BJ (cell line): ENCODE data around the gene MOCS1. TPM values are rescaled to one million over a fixed set of nuclear protein-coding genes. Genes with fewer than 3 reads are reported as not detected.

Experiments used
- CTCF ChIA-PET: fragments of 350-600 bp; formaldehyde crosslinking; extraction: SDS; loops from one replicate; lab custom pipeline; 2021; ENCODE audit warnings: antibody characterized with exemption, inconsistent platforms; lab: Yijun Ruan, JAX
- POLR2A ChIA-PET: fragments of 300-600 bp; sonication (Branson Sonifier 250); formaldehyde crosslinking; extraction: SDS; loops from one replicate; lab custom pipeline; 2021; ENCODE audit warnings: antibody characterized with exemption; lab: Charles Lee
- DNase-seq: peaks from one replicate; pipeline ENCODE4 v3.0.0-alpha.2; 2011; ENCODE audit warnings: low read depth
- H3K27me3 ChIP-seq: 2 replicates; pipeline ENCODE4 v1.6.0; 2011; ENCODE audit warnings: low read length; ENCODE audit not compliant: control insufficient read depth, insufficient read depth
- H3K36me3 ChIP-seq: 2 replicates; pipeline ENCODE4 v1.5.1; 2011; ENCODE audit warnings: low read length; ENCODE audit not compliant: control insufficient read depth, insufficient read depth
- H3K4me3 ChIP-seq: 2 replicates; pipeline ENCODE4 v1.5.1; 2011; ENCODE audit warnings: low read depth, mild to moderate bottlenecking, control low read depth, low read length
- CTCF ChIP-seq: IDR thresholded peaks from 2 replicates; pipeline ENCODE4 v1.5.1; 2011; ENCODE audit warnings: low read depth, mild to moderate bottlenecking, control low read depth, inconsistent platforms, low read length, moderate library complexity; ENCODE audit not compliant: insufficient read depth
- polyA plus RNA-seq: library from polyadenylated mRNA; depleted of rRNA; stranded (reverse); fragments of >200 nt; gene quantifications from 2 replicates; pipeline ENCODE4 v1.2.3, GENCODE V29; 2011

Gene MOCS1
- polyA plus RNA-seq, 1 experiment = 13.4 TPM

GRCh38 chr6:39884696-39885095 lies 49.6 kb downstream of the MOCS1 start:
- Histone ChIP-seq H3K27me3 (no peaks in the 10 kb centered on the region), H3K36me3 (peaks cover 3% of the 10 kb centered on the region; the same call in 1 of the 2 replicates), H3K4me3 (no peak overlapping the region)
- ChIA-PET CTCF (interaction anchor here (1.4 to 1.5 kb wide), 2 partner anchors 19 to 20 kb away, joined by 3 to 4 read pairs; no protein-coding TSS in a partner anchor), POLR2A (interaction anchor here (0.6 kb wide), 1 partner anchor 92 kb away, joined by 5 read pairs; no protein-coding TSS in a partner anchor)
- no peak for TF ChIP-seq CTCF
- no peak for DNase-seq

GRCh38 chr6:39882531-39882899 lies 51.7 kb downstream of the MOCS1 start:
- no peak for TF ChIP-seq CTCF
- Histone ChIP-seq H3K36me3 (peaks cover 17% of the 10 kb centered on the region), H3K27me3 (no peaks in the 10 kb centered on the region), H3K4me3 (no peak overlapping the region)
- peak; percentile 87 for DNase-seq
- CTCF ChIA-PET = interaction anchor here (0.9 to 3.0 kb wide), 6 partner anchors 9 to 62 kb away, joined by 3 to 16 read pairs (median 4); no protein-coding TSS in a partner anchor
- POLR2A ChIA-PET = interaction anchor here (0.6 kb wide), 2 partner anchors 8 to 15 kb away, joined by 6 to 7 read pairs; no protein-coding TSS in a partner anchor

- POLR2A ChIA-PET = interaction anchor here (0.6 kb wide), 1 partner anchor 9 kb away, joined by 7 read pairs; no protein-coding TSS in a partner anchor
- TF ChIP-seq CTCF = no peak
- Histone ChIP-seq H3K36me3 (peaks cover 20% of the 10 kb centered on the region), H3K4me3 (no peak overlapping the region), H3K27me3 (no peaks in the 10 kb centered on the region)
- CTCF ChIA-PET = interaction anchor here (0.9 to 3.0 kb wide), 7 partner anchors 10 to 61 kb away, joined by 3 to 16 read pairs (median 4); no protein-coding TSS in a partner anchor
- DNase-seq = no peak
These were observed 52.3 kb downstream of the MOCS1 start for GRCh38 chr6:39881851-39882530.

- peaks cover 22% of the 10 kb centered on the region for H3K36me3 ChIP-seq
- no peak for DNase-seq
- no peaks in the 10 kb centered on the region for H3K27me3 ChIP-seq
- H3K4me3 ChIP-seq = no peak overlapping the region
- ChIA-PET POLR2A (no interaction called here), CTCF (interaction anchor here (0.8 to 3.0 kb wide), 5 partner anchors 8 to 76 kb away, joined by 3 to 16 read pairs (median 6); no protein-coding TSS in a partner anchor)
- no peak for TF ChIP-seq CTCF
These were observed 53.7 kb downstream of the MOCS1 start for GRCh38 chr6:39880594-39880993.

- ChIA-PET POLR2A (no interaction called here), CTCF (interaction anchor here (1.5 to 1.9 kb wide), 2 partner anchors 14 to 36 kb away, joined by 6 to 10 read pairs; no protein-coding TSS in a partner anchor)
- no peak for TF ChIP-seq CTCF
- Histone ChIP-seq H3K4me3 (no peak overlapping the region), H3K36me3 (peaks cover 26% of the 10 kb centered on the region), H3K27me3 (no peaks in the 10 kb centered on the region)
- no peak for DNase-seq
These were observed 54.7 kb downstream of the MOCS1 start for GRCh38 chr6:39879535-39879934.
